OCI-LY1 (cell line): ENCODE measurements around the gene CSTF1.

Experiments
- CTCF ChIP-seq: fragments of 200-600 bp; sonication (generic), shearing (Covaris generic); IDR thresholded peaks from 2 replicates; pipeline ENCODE4 v1.5.1; 2017; ENCODE audit warnings: mild to moderate bottlenecking, antibody characterized with exemption, low read length, moderate library complexity, mixed read lengths
- EZH2 ChIP-seq: fragments of 200-600 bp; sonication (generic), shearing (Covaris generic); IDR thresholded peaks from 2 replicates; pipeline ENCODE4 v1.8.0; 2017; ENCODE audit warnings: borderline replicate concordance, mixed run types, mild to moderate bottlenecking, antibody characterized with exemption, low read length, moderate library complexity, mixed read lengths

GRCh38 chr20:56422076-56422823 is 29.8 kb downstream of the CSTF1 start:
- no peak for TF ChIP-seq CTCF
- no peak for TF ChIP-seq EZH2
